CD14-positive monocyte (primary cell): ENCODE data around the gene ZNF488. TPM values are rescaled to one million over a fixed set of nuclear protein-coding genes. Genes with fewer than 3 reads are reported as not detected.

Experiments
- DNase-seq, 3 donors: peaks; one replicate each; pipeline ENCODE4 v3.0.0-alpha.2; 2011 to 2022
- H2AFZ ChIP-seq: 2 replicates; pipeline ENCODE4 v1.6.0; 2012; ENCODE audit warnings: mild to moderate bottlenecking, low read depth, low read length, inconsistent platforms; ENCODE audit not compliant: insufficient read depth, poor library complexity, severe bottlenecking
- H3K27ac ChIP-seq, 2 donors: 1 replicate in 1 of 2; 2 replicates in 1 of 2; pipeline ENCODE4 v1.5.1; 2012 to 2013; ENCODE audit warnings: low read length in 2 of 2, control low read depth in 1 of 2, inconsistent platforms in 1 of 2, low read depth in 1 of 2, mild to moderate bottlenecking in 1 of 2
- H3K27me3 ChIP-seq, 2 donors: one replicate each; pipeline versions ENCODE4 v1.6.0 to v1.6.1; 2011 to 2013; ENCODE audit warnings: low read length in 2 of 2; ENCODE audit not compliant: control insufficient read depth in 2 of 2, insufficient read depth in 2 of 2
- H3K36me3 ChIP-seq, 2 donors: replicated peaks in 1 of 2; 1 replicate in 1 of 2; 2 replicates in 1 of 2; pipeline versions ENCODE4 v1.5.1 to v1.6.1; 2012 to 2013; ENCODE audit warnings: low read length in 2 of 2, control low read depth in 1 of 2, inconsistent platforms in 1 of 2, mild to moderate bottlenecking in 1 of 2; ENCODE audit not compliant: insufficient read depth in 2 of 2, control insufficient read depth in 1 of 2
- H3K4me1 ChIP-seq, 2 donors: 1 replicate in 1 of 2; 2 replicates in 1 of 2; pipeline versions ENCODE4 v1.5.1 to v1.6.1; 2012 to 2013; ENCODE audit warnings: low read length in 2 of 2, control low read depth in 1 of 2, inconsistent platforms in 1 of 2, mild to moderate bottlenecking in 1 of 2, moderate library complexity in 1 of 2; ENCODE audit not compliant: insufficient read depth in 2 of 2, control insufficient read depth in 1 of 2
- H3K4me2 ChIP-seq: replicated peaks from 2 replicates; pipeline ENCODE3; 2012; ENCODE audit warnings: low read length, moderate library complexity, mild to moderate bottlenecking; ENCODE audit not compliant: poor library complexity, severe bottlenecking; ENCODE audit errors: extremely low read depth
- H3K4me3 ChIP-seq, 3 experiments: fragments of 200-600 bp in 1 of 3; sonication (generic) in 1 of 3; replicated peaks in 1 of 3; 1 replicate in 2 of 3; 2 replicates in 1 of 3; pipeline ENCODE4 v1.5.1; 2011 to 2013; ENCODE audit warnings: low read length in 3 of 3, mild to moderate bottlenecking in 3 of 3, control low read depth in 2 of 3, low read depth in 2 of 3, inconsistent platforms in 1 of 3, moderate library complexity in 1 of 3
- H3K79me2 ChIP-seq: 2 replicates; pipeline ENCODE4 v1.6.0; 2012; ENCODE audit warnings: mild to moderate bottlenecking, control low read depth, inconsistent platforms, low read length, moderate library complexity; ENCODE audit not compliant: insufficient read depth
- H3K9ac ChIP-seq: 2 replicates; pipeline ENCODE4 v1.6.0; 2017; ENCODE audit warnings: low read length, mild to moderate bottlenecking; ENCODE audit not compliant: insufficient read depth, poor library complexity, severe bottlenecking
- H3K9me3 ChIP-seq, 2 donors: replicated peaks in 1 of 2; 1 replicate in 1 of 2; 2 replicates in 1 of 2; pipeline versions ENCODE4 v1.5.1 to v1.6.1; 2012 to 2013; ENCODE audit warnings: low read length in 2 of 2, control low read depth in 1 of 2; ENCODE audit not compliant: control insufficient read depth in 1 of 2, insufficient read depth in 1 of 2
- H4K20me1 ChIP-seq: 2 replicates; pipeline ENCODE4 v1.6.0; 2012; ENCODE audit warnings: mild to moderate bottlenecking, low read length, control low read depth, moderate library complexity; ENCODE audit not compliant: insufficient read depth
- H3K27ac Mint-ChIP-seq, 7 donors: one replicate each; pipeline ENCODE4 v1.8.0; 2020; ENCODE audit warnings: mild to moderate bottlenecking in 7 of 7, mixed read lengths in 7 of 7, moderate library complexity in 6 of 7, inconsistent platforms in 2 of 7
- H3K27me3 Mint-ChIP-seq, 3 donors: one replicate each; pipeline ENCODE4 v1.8.0; 2021 to 2022; ENCODE audit warnings: low read depth in 3 of 3, mild to moderate bottlenecking in 3 of 3, mixed read lengths in 3 of 3, moderate library complexity in 3 of 3, inconsistent platforms in 1 of 3
- H3K36me3 Mint-ChIP-seq, 2 donors: one replicate each; pipeline ENCODE4 v1.8.0; 2020; ENCODE audit warnings: mixed read lengths in 2 of 2, inconsistent platforms in 1 of 2, mild to moderate bottlenecking in 1 of 2
- H3K4me1 Mint-ChIP-seq: one replicate; pipeline ENCODE4 v1.8.0; 2020; ENCODE audit warnings: mild to moderate bottlenecking, mixed read lengths
- H3K4me3 Mint-ChIP-seq, 2 donors: one replicate each; pipeline ENCODE4 v1.8.0; 2020; ENCODE audit warnings: mild to moderate bottlenecking in 2 of 2, mixed read lengths in 2 of 2, moderate library complexity in 1 of 2
- H3K9me3 Mint-ChIP-seq, 7 donors: one replicate each; pipeline ENCODE4 v1.8.0; 2020 to 2022; ENCODE audit warnings: mixed read lengths in 7 of 7, mild to moderate bottlenecking in 6 of 7, moderate library complexity in 6 of 7, inconsistent platforms in 2 of 7
- WGBS: methylation state at CpG from one replicate; pipeline ENCODE4 v1.1.5; 2013; ENCODE audit warnings: missing lambda C conversion rate; ENCODE audit not compliant: insufficient coverage; 5-methylcytosine and 5-hydroxymethylcytosine counted together
- intact Hi-C, 2 donors: fragments of 100-400 bp; cut with micrococcal nuclease; formaldehyde crosslinking; loops; one replicate each; pipeline versions ENCODE4 v1.15.0 to v1.15.1; 2023
- polyA plus RNA-seq, 3 donors: library from polyadenylated mRNA; depleted of rRNA in 1 of 3; unstranded in 2 of 3; stranded (reverse) in 1 of 3; fragments of 300-500 nt in 2 of 3; fragments of >200 nt in 1 of 3; fragmentation: Illumina TruSeq in 2 of 3; gene quantifications; 1 replicate in 2 of 3; 2 replicates in 1 of 3; pipeline ENCODE4 v1.2.3, GENCODE V29; 2012 to 2021
- TF ChIP-seq, protein P1 (sequence below): fragments of 200-600 bp; IDR thresholded peaks from one replicate; pipeline ENCODE4 v1.8.0; 2022; ENCODE audit warnings: antibody characterized with exemption, mild to moderate bottlenecking

The ZNF488 gene
- polyA plus RNA-seq, 3 donors = not detected

DNA sequence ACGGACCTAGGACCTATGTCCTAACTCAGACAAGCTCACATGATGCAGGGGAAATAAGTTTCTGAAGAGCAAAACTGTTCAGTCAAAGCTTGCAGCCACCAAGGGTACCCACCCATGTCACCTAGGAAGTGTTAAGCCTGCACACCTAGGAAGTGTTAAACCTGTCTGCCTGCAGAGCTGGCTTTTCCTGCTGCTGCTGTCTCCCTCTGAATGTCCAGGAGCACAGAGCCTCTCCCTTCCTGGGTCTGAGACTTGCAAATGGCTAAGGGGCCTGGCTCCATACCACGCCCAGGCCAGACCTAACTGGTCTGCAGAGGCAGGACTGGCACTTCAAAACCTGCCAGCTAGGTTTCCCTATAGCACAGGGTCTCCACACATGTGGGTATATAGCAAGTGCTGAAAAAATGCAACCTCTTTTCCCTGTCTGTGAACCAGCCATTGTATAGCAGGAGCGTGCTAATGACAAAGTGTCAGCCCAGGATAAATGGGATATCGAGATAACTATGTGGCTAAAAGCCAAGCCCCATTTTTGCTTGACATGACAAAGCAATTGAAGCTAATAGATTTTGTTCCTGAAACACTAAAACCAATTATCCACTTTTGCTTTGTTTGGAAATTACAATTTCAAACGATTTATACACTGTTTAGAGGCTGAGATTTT is 60.3 kb downstream of the ZNF488 start:
- DNase-seq = no peak
- Mint-ChIP-seq H3K27me3 (peaks cover 0 to 4% (median 4%) of the 10 kb centered on the region in 3 donors), H3K27ac (no peak overlapping the region), H3K36me3 (no peaks in the 10 kb centered on the region), H3K4me3 (no peak overlapping the region), H3K9me3 (peaks cover 0 to 9% (median 3%) of the 10 kb centered on the region in 7 donors), H3K4me1 (no peaks in the 10 kb centered on the region)
- H3K79me2 ChIP-seq = no peaks in the 10 kb centered on the region
- no peaks in the 10 kb centered on the region for H3K9me3 ChIP-seq
- H3K27ac ChIP-seq = no peak overlapping the region
- intact Hi-C loops = no loop called here
- H3K9ac ChIP-seq = no peak overlapping the region
- no peaks in the 10 kb centered on the region for H3K36me3 ChIP-seq
- no peak overlapping the region for H3K4me2 ChIP-seq
- H3K4me1 ChIP-seq = no peaks in the 10 kb centered on the region
- H3K27me3 ChIP-seq = no peaks in the 10 kb centered on the region
- WGBS = 93% methylated on average over 3 of the region's 5 CpGs
- H3K4me3 ChIP-seq = no peak overlapping the region
- H2AFZ ChIP-seq = no peak overlapping the region
- TF ChIP-seq, protein P1, sequence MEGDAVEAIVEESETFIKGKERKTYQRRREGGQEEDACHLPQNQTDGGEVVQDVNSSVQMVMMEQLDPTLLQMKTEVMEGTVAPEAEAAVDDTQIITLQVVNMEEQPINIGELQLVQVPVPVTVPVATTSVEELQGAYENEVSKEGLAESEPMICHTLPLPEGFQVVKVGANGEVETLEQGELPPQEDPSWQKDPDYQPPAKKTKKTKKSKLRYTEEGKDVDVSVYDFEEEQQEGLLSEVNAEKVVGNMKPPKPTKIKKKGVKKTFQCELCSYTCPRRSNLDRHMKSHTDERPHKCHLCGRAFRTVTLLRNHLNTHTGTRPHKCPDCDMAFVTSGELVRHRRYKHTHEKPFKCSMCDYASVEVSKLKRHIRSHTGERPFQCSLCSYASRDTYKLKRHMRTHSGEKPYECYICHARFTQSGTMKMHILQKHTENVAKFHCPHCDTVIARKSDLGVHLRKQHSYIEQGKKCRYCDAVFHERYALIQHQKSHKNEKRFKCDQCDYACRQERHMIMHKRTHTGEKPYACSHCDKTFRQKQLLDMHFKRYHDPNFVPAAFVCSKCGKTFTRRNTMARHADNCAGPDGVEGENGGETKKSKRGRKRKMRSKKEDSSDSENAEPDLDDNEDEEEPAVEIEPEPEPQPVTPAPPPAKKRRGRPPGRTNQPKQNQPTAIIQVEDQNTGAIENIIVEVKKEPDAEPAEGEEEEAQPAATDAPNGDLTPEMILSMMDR = no peak
- H4K20me1 ChIP-seq = no peaks in the 10 kb centered on the region

DNA sequence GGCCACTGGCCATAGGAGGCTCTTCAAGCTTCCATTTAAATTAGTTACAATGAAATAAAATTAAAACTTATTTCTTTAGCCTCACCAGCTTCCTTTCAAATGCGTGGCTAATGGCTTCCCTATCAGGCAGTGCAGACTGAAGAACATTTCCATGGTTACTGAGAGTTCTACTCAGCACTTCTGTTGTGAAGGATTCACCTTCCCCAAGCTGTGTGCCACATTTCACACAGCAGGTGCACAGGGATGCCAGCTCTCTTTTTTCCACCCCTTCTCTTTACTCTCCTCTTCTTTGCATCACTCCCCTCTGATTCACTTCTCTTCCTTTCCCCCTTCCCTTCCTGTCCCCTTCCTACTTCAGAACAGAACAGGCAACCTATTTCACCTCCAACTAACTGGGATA is 61.0 kb downstream of the ZNF488 start:
- Mint-ChIP-seq H3K36me3 (no peaks in the 10 kb centered on the region), H3K4me1 (no peaks in the 10 kb centered on the region), H3K27me3 (peaks cover 0 to 6% (median 4%) of the 10 kb centered on the region in 3 donors), H3K27ac (no peak overlapping the region), H3K4me3 (no peak overlapping the region), H3K9me3 (peaks cover 0 to 7% (median 0%) of the 10 kb centered on the region in 7 donors)
- H2AFZ ChIP-seq = no peak overlapping the region
- intact Hi-C loops = no loop called here
- H3K9ac ChIP-seq = no peak overlapping the region
- H3K4me2 ChIP-seq = no peak overlapping the region
- 43% methylated on average over 1 of the region's 1 CpG for WGBS
- no peaks in the 10 kb centered on the region for H3K36me3 ChIP-seq
- H3K27ac ChIP-seq = no peak overlapping the region
- no peaks in the 10 kb centered on the region for H3K27me3 ChIP-seq
- no peak overlapping the region for H3K4me3 ChIP-seq
- no peaks in the 10 kb centered on the region for H3K9me3 ChIP-seq
- TF ChIP-seq, protein P1 = no peak
- H3K79me2 ChIP-seq = no peaks in the 10 kb centered on the region
- no peaks in the 10 kb centered on the region for H3K4me1 ChIP-seq
- no peak for DNase-seq
- no peaks in the 10 kb centered on the region for H4K20me1 ChIP-seq
